GOT3 (cell line): ENCODE data around the gene ATP13A4.

Source experiments
- DNase-seq: peaks from one replicate; lab custom pipeline; 2025; ENCODE audit warnings: mixed read lengths; lab: John Stamatoyannopoulos, UW

Gene ATP13A4

DNA sequence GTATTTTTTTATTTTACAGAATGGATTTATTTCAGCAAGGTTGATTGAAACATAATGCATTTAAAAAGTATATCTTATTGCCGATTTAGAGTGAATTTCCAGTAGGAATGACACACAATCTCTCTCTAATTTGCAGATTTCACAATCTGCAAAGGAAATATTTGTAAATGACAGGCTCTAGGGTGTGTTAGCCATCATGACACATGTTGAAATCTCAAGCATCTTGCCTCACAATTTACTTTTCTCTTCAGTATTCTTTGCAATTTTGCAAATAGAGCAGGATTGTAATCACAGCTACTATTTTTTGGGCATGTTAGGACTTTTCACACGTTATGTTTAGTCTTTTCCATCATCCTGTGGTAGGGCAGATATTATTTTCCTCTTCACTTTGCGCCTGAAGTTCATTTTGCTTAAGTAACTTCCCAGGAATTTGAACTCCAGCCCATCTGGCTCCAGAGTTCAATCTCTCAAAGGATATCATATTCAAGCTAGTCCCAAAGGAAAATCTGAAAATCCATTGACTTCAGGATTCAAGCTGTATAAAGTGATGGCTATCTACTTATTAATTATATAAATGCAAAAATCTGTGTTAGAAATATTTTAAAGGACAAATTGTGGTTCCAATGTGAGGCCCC, 55.4 kb downstream of the ATP13A4 start:
- no peak for DNase-seq

DNA sequence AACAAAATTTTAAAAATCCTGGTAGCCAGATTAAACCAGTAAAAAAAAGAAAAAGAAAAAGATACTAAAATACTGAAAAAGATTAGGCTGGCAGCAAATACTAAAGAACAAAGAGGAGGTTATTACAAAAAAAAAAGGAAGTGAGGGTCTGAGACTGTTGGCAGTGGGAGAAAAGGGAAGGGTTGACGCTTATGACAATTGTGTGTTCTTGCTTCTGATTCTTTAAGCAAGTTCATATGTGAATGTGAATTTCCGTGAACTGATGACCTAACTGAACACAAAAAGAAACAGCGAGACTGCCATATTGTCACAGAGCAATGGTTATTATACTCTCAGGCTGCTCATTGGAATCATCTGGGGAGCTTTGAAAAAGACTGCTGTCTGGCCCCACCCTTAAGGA, 56.5 kb downstream of the ATP13A4 start:
- no peak for DNase-seq

DNA sequence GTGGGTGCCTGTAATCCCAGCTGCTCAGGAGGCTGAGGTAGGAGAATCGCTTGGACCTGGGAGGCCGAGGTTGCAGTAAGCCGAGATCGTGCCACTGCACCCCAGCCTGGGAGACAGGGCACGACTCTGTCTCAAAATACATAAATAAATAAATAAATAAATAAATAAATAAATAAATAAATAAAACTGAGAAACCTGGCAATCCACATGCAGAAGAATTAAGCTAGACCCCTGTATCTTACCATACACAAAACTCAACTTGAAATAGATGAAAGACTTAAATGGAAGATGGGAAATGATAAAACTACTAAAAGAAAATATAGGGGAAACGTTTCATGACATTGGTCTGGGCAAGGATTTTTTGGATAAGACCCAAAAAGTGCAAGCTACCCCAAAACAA, 58.0 kb downstream of the ATP13A4 start:
- no peak for DNase-seq

DNA sequence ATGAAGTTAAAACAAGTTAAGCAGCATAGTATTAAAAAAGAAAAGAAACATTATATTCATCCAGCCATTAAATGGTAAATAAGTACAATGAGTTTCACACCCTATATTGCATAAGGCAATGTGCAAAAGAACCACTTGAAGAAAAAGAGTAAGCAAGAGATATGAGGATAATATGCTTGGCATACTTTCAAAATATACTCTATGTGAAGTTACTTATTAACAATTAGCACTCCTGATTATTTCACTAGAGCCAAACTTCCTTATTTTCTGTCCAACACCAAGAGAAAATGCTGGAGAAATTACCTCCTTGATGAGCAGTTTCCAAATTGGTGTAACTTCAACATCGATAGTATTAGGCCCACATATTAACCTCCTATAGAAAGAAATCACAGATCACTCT, 63.7 kb downstream of the ATP13A4 start:
- no peak for DNase-seq

DNA sequence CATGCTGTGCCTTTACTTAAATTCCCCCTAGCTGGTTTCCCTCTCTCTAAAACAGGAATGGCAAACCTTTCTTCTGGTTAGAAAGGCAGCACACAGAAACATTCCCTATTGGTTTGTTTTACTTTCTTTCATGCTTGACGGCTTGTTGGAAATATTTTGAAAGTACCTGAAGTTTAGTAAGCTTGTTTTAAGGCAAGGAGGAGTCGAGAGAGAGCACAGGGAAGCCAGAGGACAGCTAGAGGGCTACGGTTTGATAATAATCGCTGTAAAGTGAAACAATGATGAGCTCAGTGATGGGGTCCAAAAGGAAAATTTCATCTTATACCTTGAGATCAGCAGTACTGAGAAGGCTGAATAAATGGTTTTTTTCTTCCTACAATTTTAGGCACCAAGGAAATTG, 64.1 kb downstream of the ATP13A4 start:
- DNase-seq = no peak

DNA sequence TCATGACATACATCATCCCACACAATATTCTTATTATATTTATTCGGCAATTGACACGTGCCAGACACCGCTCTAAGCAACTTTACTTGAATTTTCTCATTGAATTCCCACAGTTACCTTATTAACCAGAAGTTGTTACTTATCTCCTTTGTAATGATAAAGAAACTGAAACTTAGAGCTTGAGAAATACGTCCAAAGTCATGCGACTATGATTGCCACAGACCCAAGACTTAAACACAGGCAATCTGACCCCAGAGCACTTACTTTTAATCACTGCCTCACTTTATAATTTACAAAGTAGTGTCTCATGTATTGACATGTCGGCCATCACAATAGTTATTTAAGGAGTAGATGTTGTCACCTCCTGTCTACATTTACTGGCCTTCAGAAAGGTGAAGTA, 64.7 kb downstream of the ATP13A4 start:
- no peak for DNase-seq

DNA sequence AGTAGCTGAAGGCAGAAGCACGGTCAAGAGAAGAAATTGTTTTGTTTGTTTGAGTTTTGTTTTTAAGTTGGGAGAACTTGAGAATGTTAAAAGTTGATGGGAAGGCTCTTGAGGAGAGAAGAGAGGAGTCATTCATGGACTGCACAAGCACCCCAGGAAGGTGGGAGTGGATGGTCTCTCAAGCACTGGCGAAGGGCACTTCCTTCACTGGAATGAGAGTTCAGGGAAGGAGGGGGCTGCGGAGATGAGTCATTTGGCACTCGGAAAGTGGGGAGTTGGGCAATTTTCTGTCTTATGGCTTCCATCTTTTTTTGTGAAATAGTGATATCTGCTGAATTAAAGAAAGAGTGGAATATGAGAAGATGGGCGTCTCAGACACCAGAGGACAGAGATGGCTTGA, 66.0 kb downstream of the ATP13A4 start:
- no peak for DNase-seq

DNA sequence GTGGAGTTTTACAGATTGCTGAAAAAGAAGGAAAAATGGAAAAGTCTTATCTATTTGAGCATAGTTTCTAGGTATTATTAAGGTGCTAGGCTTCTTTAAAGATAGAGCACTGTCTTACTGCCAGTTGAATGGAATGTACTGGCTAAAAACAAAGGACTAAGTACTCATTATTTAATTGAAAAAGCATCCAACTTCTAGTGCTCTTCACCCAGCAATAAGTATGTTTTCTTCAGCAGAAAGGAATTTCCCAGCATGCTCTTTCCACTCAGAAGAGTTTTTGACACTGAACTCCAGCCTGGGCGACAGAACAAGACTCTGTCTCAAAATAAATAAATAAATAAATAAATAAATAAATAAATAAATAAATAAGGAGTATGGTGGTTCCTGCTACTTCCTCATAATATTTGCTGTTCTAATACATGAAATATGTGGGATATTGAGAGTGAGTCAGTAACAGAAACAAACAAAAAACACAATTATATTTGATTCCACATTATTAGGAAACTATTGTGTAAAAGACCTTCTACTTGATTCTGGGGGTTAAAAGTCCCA, 70.6 kb downstream of the ATP13A4 start:
- no peak for DNase-seq

DNA sequence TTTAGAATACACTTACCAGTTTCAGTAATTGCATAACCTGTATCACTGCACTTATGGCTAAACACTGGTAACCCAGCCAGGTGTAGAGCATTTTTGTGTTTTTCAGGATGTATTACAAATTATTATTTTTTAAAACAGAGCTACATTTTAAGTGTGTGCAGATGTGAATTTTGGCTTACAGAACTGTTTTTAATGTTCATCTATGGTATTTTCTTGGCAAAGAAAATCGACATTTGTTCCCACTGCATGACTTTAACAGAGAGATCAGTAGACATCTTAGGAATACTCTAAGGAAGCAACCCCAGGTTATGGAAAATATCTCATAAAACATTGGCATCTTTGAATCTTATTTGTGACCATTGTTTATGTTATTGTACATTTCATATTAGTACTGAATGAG, 73.3 kb downstream of the ATP13A4 start:
- DNase-seq = no peak

DNA sequence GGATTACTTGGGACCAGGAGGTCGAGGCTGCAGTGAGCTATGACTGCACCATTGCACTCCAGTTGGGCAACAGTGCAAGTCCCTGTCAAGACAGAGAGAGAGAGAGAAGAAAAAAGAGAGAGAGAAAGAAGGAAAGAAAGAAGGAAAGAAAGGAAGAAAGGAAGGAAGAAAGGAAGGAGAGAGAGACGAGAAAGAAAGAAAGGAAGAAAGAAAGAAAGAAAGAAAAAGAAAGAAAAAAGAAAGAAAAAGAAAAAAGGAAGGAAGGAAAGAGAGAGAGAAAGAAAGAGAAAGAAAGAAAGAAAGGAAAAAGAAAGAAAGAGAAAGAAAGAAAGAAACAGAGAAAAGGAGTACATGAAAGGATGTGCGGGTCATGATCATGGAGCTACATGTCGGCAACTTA, 80.2 kb downstream of the ATP13A4 start:
- no peak for DNase-seq

DNA sequence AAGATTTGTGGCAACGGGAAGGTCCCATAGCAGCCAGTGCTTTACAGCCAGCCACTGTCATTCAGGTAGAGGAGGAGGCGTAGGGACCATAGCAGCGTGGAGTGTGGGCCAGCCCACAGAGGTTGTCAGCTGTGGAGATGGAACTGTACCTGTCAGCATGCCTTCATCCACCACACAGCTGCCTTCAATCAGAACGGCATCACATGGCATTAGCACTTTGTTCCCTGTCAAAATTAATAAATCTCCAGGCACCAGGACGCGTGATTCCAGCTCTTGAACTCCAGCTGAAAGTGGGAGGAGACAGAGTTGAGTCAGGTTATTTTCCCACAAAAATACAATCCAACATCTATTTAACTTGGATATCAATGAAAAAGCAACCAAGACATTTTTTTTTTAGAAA, 84.0 kb downstream of the ATP13A4 start:
- no peak for DNase-seq

DNA sequence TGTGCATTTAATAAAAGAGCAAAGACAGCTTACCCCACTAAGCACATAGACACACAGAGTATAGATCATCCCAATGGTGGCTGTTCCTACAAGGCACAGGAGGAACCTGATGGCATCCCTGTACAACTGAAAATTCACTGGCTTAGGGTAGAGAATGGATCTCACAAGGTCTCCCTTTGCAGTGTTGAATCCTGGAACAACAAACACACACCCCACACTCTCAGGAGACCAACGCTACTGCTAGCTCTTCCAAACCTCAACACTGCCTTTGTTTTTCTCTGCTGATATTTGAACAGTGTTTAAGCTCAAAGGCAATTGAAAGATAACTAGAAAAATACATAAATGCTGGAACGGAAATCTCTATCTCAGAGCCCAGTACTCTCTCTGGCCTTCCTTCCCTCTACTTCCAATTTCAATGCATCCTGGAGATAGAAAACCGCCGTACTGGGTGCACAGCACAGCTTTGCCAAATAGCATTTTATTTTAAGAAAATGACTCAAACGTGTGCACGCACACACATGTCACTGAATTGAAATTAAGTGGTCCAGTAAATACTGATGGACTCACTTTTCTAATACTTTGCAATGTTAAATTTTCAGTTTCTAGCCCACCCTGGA, 88.6 kb downstream of the ATP13A4 start:
- DNase-seq = no peak

DNA sequence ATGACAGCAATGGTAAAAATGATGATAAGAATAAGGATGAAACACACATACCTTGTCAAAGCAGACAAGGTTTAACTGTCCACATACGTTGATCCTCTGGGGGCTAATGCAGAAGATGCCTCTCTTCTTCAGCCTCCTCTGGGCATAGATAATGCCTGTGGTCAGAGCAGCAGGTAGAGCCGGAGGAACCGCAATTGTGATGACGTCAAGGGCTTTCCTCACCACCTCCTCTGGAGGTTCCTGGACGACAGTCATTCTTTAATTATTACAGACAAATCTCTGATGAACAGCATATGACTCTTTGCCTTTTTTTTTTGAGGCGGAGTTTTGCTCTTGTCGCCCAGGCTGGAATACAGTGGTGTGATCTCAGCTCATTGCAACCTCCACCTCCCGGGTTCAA, 89.8 kb downstream of the ATP13A4 start:
- no peak for DNase-seq

DNA sequence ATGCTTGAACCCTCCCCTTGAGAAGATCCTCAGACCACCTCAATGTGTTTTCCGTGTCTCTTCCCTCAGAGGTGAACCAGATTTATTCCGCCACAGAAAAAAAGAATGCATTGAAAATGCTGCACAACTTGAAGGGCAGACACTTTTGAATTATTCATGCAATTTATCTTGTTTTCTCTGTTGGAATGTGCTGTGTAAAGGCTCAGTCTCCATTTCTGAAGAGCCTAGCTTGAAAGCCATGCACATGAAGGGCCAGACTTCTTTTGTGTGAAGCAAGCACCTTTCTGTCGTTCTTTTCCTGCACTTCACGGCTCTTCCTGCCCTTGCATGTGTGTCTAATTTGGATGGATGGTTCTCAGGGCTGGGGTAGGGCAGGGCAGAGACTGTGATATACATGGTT, 97.2 kb downstream of the ATP13A4 start:
- no peak for DNase-seq

DNA sequence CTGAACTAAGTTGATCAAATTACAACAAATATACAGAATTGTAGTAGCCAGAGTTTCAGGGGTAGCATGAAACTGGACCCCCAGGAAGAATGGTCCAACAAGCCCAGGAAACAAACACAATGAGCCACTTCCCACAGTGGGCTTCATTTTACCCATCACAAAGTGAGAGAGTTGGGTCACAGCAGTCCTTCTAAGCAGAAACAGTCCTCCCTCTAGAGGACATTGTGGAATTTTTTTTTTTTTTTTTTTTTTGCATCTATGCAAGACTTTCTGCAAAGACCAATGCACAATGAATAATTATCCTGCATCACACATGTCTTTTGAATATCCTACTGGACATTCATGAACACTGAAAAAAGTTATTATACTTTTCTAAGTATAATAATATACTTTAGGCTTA, 102.4 kb downstream of the ATP13A4 start:
- DNase-seq = no peak

DNA sequence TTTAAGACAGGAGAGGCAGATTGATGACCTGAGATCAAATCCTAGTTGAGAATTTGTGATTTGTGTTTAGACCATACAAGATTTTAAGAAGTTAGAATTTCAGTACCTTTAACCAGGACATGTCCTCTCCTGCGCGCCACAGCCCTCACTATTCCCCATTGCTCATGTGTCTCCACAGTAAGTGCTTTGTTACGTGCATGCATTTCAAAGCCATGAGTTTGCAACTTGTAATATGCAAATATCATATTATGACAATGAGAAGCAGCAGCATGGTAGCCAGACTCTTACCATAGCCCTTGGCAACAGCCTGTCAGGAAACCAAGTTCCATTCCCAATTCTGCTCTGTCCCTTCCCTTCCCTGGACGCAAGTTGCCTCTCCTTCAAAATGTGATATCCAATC, 102.8 kb downstream of the ATP13A4 start:
- DNase-seq = no peak

DNA sequence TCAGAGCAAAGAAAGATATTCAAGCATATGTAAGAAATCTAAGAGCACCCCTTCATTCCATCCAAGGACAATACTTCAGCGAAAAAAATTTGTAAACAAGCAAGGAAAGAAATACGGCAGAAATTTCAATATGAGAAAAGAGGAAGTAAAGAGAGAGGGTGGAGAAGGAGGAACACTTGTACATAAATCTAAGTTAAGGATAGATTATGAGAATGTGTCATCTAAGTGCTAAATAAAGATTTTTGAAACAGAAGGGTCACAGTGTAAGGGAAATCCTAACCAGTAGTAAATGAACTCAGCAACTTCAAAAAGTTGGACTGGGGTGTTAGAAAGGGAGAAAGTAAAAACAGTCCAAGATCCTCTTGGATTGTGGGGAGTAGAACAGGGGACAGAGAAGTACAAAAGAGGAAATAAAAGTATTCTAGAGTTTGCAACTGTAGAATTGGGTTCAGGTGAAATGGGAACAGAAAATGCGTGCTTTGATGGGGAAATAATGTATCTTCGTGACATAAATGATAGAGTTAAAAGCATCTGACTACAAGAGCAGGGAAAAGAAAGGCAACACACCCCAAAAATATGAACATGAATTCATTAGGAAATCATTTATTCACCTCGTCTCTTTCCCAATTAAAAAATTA, 107.6 kb downstream of the ATP13A4 start:
- no peak for DNase-seq

DNA sequence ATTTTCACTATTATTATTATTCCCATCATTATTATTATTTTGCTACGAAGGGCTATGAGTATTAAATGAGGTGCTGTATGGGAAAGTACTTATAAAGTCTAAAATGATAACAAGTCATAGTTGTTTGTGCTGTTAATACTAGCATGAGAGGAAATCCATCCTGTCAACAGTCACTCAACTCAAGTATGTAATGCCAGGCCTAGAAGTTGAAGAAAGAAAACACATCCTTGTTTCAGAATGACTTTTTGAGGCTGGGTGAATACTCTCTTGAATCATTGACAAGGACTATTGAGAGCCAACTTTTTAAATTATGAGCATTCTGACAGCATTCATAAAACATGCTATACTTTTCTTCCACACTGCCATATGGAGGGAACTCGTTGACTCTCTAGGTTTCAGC, 115.3 kb downstream of the ATP13A4 start:
- DNase-seq = no peak

DNA sequence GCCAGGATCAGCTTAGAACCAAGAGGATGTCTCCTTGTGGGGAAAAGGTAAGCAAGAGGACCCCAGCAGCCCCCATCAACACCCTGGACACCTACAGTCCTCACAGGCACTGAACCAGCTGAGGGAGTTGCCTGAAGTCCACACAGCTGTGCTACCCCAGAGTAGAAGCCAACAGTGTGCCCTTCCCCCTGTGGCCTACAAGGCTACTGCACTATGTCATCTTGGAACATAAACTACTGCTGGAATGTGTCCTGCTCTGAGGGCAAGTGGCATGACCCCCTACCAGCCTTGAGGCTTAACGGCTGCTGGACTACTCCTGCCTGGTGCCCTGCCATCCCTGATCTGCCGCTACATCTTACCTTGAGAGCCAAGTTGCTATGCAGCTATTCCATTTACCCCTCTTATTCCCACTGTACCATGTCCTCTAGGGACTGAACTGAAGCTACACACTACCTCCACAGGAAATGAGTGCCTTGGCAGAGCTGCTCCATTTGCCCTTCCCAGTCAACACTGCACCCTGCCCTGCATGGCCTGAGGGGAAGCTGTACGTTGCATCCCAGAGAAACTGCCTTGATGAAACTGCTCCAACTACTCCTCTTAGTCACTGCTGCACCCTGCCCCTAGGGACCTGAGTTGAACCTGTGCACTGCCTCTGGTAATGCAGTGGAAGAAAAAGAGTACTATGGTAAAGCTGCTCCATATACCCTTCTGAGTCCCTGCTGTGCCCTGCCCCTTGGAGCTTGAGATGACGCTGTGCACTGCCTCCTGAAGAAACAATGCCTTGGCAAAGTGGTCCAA, 135.9 kb downstream of the ATP13A4 start:
- DNase-seq = no peak

DNA sequence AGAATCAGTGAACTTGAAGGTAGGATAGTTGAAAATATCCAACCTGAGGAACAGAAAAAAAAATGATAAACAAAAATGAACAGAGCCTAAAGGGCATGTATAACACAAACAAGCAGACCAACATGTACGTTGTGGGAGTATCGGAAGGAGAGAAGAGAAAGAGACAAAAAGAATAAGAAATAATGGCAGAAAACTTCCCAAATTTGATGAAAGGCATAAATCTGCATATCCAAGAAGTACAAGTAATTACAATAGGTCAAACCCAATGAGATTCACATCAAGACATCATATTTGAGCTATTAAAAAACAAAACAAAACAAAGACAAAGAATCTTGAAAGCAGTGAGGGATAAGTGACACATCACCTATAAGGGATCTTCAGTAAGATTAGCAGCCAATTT, 138.1 kb downstream of the ATP13A4 start:
- DNase-seq = no peak

DNA sequence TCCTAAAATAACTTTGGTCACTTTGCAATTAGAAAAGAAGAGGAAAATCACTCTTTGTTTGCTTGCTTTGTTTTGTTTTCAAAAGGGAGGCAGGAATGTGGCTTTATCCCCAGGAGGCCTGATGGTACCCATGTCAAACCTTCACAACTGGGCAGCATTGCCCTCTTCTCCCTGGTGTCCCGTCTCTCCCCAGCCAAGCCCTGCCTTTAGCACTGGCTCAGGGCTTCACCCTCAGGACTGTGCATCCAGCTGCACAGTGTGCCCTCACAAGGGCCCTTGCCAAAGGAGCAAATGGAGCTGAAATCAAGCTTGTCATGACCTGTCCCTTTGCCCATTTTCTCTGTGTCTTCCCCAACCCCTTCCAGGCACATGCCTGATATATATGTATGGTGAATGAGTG, 147.0 kb downstream of the ATP13A4 start:
- DNase-seq = no peak

DNA sequence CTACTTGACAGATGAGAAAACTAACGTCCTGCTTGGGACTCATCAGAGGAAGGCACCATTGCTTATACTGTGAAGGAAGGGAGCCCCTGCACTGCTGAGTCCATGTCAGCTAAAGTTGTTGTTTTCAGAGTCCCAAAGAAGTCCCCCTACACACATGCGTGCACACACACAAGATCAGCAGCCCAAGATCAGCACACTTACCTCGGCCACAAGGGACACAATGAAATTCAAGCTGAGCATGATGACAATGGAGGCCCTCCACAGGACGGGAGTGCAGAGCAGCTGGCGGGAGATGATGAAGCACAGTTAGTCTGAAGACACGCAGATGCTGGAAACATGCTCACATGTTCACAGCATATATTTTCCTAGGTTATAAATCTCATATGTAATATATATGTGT, 147.6 kb downstream of the ATP13A4 start:
- DNase-seq = no peak

DNA sequence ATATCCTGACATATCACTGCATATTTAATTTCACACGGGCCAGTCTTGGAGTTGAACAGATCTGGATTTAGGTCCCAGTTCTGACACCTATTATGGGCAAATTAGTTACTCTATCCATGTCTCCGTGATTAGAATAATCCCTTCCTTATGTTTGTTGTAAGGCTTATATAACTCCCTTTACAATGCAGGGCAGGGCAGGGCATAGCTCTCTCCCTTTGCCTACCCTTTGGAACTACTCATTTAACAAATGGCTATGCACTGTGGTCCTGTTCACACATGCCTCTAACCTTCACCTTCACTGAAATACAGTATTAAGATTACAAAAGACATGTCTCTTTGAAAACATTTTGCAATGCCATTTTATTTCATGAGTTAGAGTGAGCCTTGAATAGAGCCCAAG, 151.4 kb downstream of the ATP13A4 start:
- no peak for DNase-seq
